H9 (cell line): ENCODE data around the gene ZNF423. TPM values are rescaled to one million over a fixed set of nuclear protein-coding genes. Genes with fewer than 3 reads are reported as not detected.
A peak's percentile ranks its signal among the peaks of the same experiment; 100 is the strongest.

ENCODE experiments used
- DNase-seq: peaks from one replicate; pipeline ENCODE4 v3.0.0-alpha.2; 2017
- H2AFZ ChIP-seq: one replicate; pipeline ENCODE4 v1.6.1; 2013; ENCODE audit warnings: mild to moderate bottlenecking, low read length, control low read depth, moderate library complexity
- H2AK5ac ChIP-seq: 2 replicates; pipeline ENCODE4 v1.6.1; 2013; ENCODE audit warnings: low read length, control low read depth, mixed read lengths; ENCODE audit not compliant: insufficient read length
- H2BK120ac ChIP-seq: one replicate; pipeline ENCODE4 v1.6.1; 2013; ENCODE audit warnings: low read depth, mild to moderate bottlenecking, low read length, control low read depth, inconsistent platforms; ENCODE audit not compliant: poor library complexity, severe bottlenecking
- H2BK12ac ChIP-seq: 2 replicates; pipeline ENCODE4 v1.6.1; 2013; ENCODE audit warnings: low read length, control low read depth, mixed read lengths, low read depth; ENCODE audit not compliant: insufficient read length
- H2BK15ac ChIP-seq: 2 replicates; pipeline ENCODE4 v1.6.1; 2013; ENCODE audit warnings: low read depth, low read length, control low read depth
- H2BK20ac ChIP-seq: one replicate; pipeline ENCODE4 v1.6.1; 2013; ENCODE audit warnings: low read depth, mild to moderate bottlenecking, low read length, control low read depth, inconsistent platforms; ENCODE audit not compliant: poor library complexity, severe bottlenecking
- H2BK5ac ChIP-seq: 2 replicates; pipeline ENCODE4 v1.6.1; 2013; ENCODE audit warnings: low read length, control low read depth, mixed read lengths; ENCODE audit not compliant: insufficient read length
- H3K14ac ChIP-seq: 2 replicates; pipeline ENCODE4 v1.6.1; 2013; ENCODE audit warnings: low read length, control low read depth; ENCODE audit not compliant: insufficient read depth
- H3K18ac ChIP-seq: 2 replicates; pipeline ENCODE4 v1.6.1; 2013; ENCODE audit warnings: low read depth, mild to moderate bottlenecking, mixed read lengths, low read length, control low read depth; ENCODE audit not compliant: insufficient read length
- H3K23ac ChIP-seq: 2 replicates; pipeline ENCODE4 v1.6.1; 2013; ENCODE audit warnings: low read length, control low read depth, mixed read lengths, low read depth; ENCODE audit not compliant: insufficient read length
- H3K23me2 ChIP-seq: 2 replicates; pipeline ENCODE4 v1.6.1; 2013; ENCODE audit warnings: low read depth, mild to moderate bottlenecking, mixed read lengths, low read length, control low read depth; ENCODE audit not compliant: insufficient read length, poor library complexity, severe bottlenecking
- H3K27ac ChIP-seq: 2 replicates; pipeline ENCODE4 v1.5.1; 2013; ENCODE audit warnings: low read length, control low read depth, mixed read lengths, low read depth; ENCODE audit not compliant: insufficient read length
- H3K27me3 ChIP-seq: 2 replicates; pipeline ENCODE4 v1.6.1; 2013; ENCODE audit warnings: low read length, control low read depth, inconsistent platforms; ENCODE audit not compliant: insufficient read depth
- H3K4ac ChIP-seq: 2 replicates; pipeline ENCODE4 v1.6.1; 2013; ENCODE audit warnings: low read depth, mild to moderate bottlenecking, control low read depth, inconsistent platforms, low read length, moderate library complexity
- H3K4me1 ChIP-seq: 2 replicates; pipeline ENCODE4 v1.6.1; 2013; ENCODE audit warnings: low read length, control low read depth, inconsistent platforms; ENCODE audit not compliant: insufficient read depth
- H3K4me2 ChIP-seq: 2 replicates; pipeline ENCODE4 v1.6.1; 2013; ENCODE audit warnings: low read length, control low read depth, mixed read lengths; ENCODE audit not compliant: insufficient read length, insufficient read depth
- H3K56ac ChIP-seq: 2 replicates; pipeline ENCODE4 v1.6.1; 2013; ENCODE audit warnings: low read depth, mild to moderate bottlenecking, mixed read lengths, low read length, control low read depth; ENCODE audit not compliant: insufficient read length
- H3K79me1 ChIP-seq: 2 replicates; pipeline ENCODE4 v1.6.1; 2013; ENCODE audit warnings: low read depth, mild to moderate bottlenecking, moderate library complexity, low read length, control low read depth, inconsistent platforms; ENCODE audit not compliant: insufficient read depth, poor library complexity, severe bottlenecking
- H3K79me2 ChIP-seq: 2 replicates; pipeline ENCODE4 v1.6.1; 2013; ENCODE audit warnings: low read length, control low read depth, inconsistent platforms; ENCODE audit not compliant: insufficient read depth
- H3K9ac ChIP-seq: 2 replicates; pipeline ENCODE4 v1.6.1; 2013; ENCODE audit warnings: low read length, control low read depth, mixed read lengths; ENCODE audit not compliant: insufficient read length; ENCODE audit errors: extremely low read depth
- H3K9me3 ChIP-seq: one replicate; pipeline ENCODE4 v1.6.1; 2013; ENCODE audit warnings: low read depth, low read length, inconsistent platforms; ENCODE audit not compliant: control insufficient read depth
- H3T11ph ChIP-seq: one replicate; pipeline ENCODE4 v1.6.1; 2013; ENCODE audit warnings: mild to moderate bottlenecking, low read length, control low read depth, inconsistent platforms
- H4K20me1 ChIP-seq: one replicate; pipeline ENCODE4 v1.6.1; 2013; ENCODE audit not compliant: control insufficient read depth, insufficient read length, insufficient read depth
- H4K5ac ChIP-seq: 2 replicates; pipeline ENCODE4 v1.6.1; 2013; ENCODE audit warnings: low read depth, mild to moderate bottlenecking, mixed read lengths, low read length, control low read depth; ENCODE audit not compliant: insufficient read length
- H4K8ac ChIP-seq: replicated peaks from 2 replicates; pipeline ENCODE4 v1.6.1; 2013; ENCODE audit warnings: low read length, control low read depth, mixed read lengths, low read depth; ENCODE audit not compliant: insufficient read length
- H4K91ac ChIP-seq: 2 replicates; pipeline ENCODE4 v1.6.1; 2013; ENCODE audit warnings: low read depth, mild to moderate bottlenecking, moderate library complexity, mixed read lengths, low read length, control low read depth; ENCODE audit not compliant: insufficient read length
- H3K27ac Mint-ChIP-seq, 3 experiments: 2 replicates in 2 of 3; 3 replicates in 1 of 3; pipeline ENCODE4 v1.8.0; 2020 to 2021; ENCODE audit warnings: mixed read lengths in 3 of 3, mild to moderate bottlenecking in 1 of 3, moderate library complexity in 1 of 3
- H3K27me3 Mint-ChIP-seq: 2 replicates; pipeline ENCODE4 v1.8.0; 2021; ENCODE audit warnings: low read depth, mild to moderate bottlenecking, moderate library complexity, mixed read lengths
- H3K36me3 Mint-ChIP-seq, 3 experiments: 2 replicates in 2 of 3; 3 replicates in 1 of 3; pipeline ENCODE4 v1.8.0; 2020 to 2021; ENCODE audit warnings: low read depth in 3 of 3, mixed read lengths in 3 of 3; ENCODE audit not compliant: insufficient read depth in 1 of 3
- H3K4me1 Mint-ChIP-seq, 2 experiments: 2 replicates each; pipeline ENCODE4 v1.8.0; 2020; ENCODE audit warnings: mixed read lengths in 2 of 2
- H3K4me3 Mint-ChIP-seq, 2 experiments: 2 replicates in 1 of 2; 3 replicates in 1 of 2; pipeline ENCODE4 v1.8.0; 2020 to 2021; ENCODE audit warnings: mild to moderate bottlenecking in 2 of 2, mixed read lengths in 2 of 2, moderate library complexity in 1 of 2
- H3K9me3 Mint-ChIP-seq, 2 experiments: 2 replicates in 1 of 2; 3 replicates in 1 of 2; pipeline ENCODE4 v1.8.0; 2020; ENCODE audit warnings: mild to moderate bottlenecking in 2 of 2, mixed read lengths in 2 of 2, moderate library complexity in 1 of 2
- CTCF ChIP-seq: fragments of 200-600 bp; sonication (generic); conservative IDR thresholded peaks from 3 replicates; pipeline ENCODE4 v1.8.0; 2021; ENCODE audit warnings: antibody characterized with exemption, mild to moderate bottlenecking
- WGBS: extraction: QIAGEN DNeasy Blood & Tissue Kit; methylation state at CpG from one replicate; pipeline ENCODE4 v1.1.7; 2013; ENCODE audit warnings: missing lambda C conversion rate, low lambda C conversion rate, mixed read lengths; ENCODE audit not compliant: insufficient read length; ENCODE audit errors: extremely low coverage; 5-methylcytosine and 5-hydroxymethylcytosine counted together
- total RNA-seq: library from RNA; stranded (reverse); gene quantifications from 2 replicates; pipeline ENCODE4 v1.2.1, GENCODE V29; 2021

Gene ZNF423
- total RNA-seq, 1 experiment from 2014 or later, result 51.5 TPM

GRCh38 chr16:49623501-49624266, 232.2 kb downstream of the ZNF423 start:
- no peaks in the 10 kb centered on the region for H3K23me2 ChIP-seq
- WGBS, result no CpG with 5 or more reads among the region's 8 CpGs
- no peak overlapping the region for H3K18ac ChIP-seq
- H3K79me1 ChIP-seq, result no peaks in the 10 kb centered on the region
- Mint-ChIP-seq H3K4me1 (peaks cover 11 to 14% of the 10 kb centered on the region in 2 experiments), H3K9me3 (no peaks in the 10 kb centered on the region), H3K4me3 (no peak overlapping the region), H3K27ac (peak overlapping the region in 1 of 3 experiments; percentile 29; a peak in 2 of 7 replicates), H3K36me3 (peaks cover 0 to 7% (median 2%) of the 10 kb centered on the region in 3 experiments; a peak in 5 of 7 replicates), H3K27me3 (no peaks in the 10 kb centered on the region)
- no peak overlapping the region for H2BK12ac ChIP-seq
- H2AK5ac ChIP-seq, result no peak overlapping the region
- no peak overlapping the region for H2BK5ac ChIP-seq
- H3K9ac ChIP-seq, result no peak overlapping the region
- H3K4me1 ChIP-seq, result no peaks in the 10 kb centered on the region; the same call in 1 of the 2 replicates
- no peak overlapping the region for H4K91ac ChIP-seq
- no peak overlapping the region for H3K23ac ChIP-seq
- TF ChIP-seq CTCF, result no peak
- no peak overlapping the region for H3K27ac ChIP-seq
- no peaks in the 10 kb centered on the region for H4K20me1 ChIP-seq
- no peaks in the 10 kb centered on the region for H3K79me2 ChIP-seq
- DNase-seq, result peak; percentile 12
- H2AFZ ChIP-seq, result no peak overlapping the region
- no peak overlapping the region for H3K14ac ChIP-seq
- no peak overlapping the region for H2BK20ac ChIP-seq
- H3K27me3 ChIP-seq, result no peaks in the 10 kb centered on the region
- H3K9me3 ChIP-seq, result no peaks in the 10 kb centered on the region
- H3T11ph ChIP-seq, result no peak overlapping the region
- H2BK120ac ChIP-seq, result no peak overlapping the region
- no peak overlapping the region for H4K8ac ChIP-seq
- H2BK15ac ChIP-seq, result no peak overlapping the region
- H3K56ac ChIP-seq, result no peak overlapping the region
- no peak overlapping the region for H3K4ac ChIP-seq
- H3K4me2 ChIP-seq, result no peak overlapping the region
- no peak overlapping the region for H4K5ac ChIP-seq
